Heart right ventricle (tissue), 16 donors: ENCODE data around the gene RYK. TPM values are rescaled to one million over a fixed set of nuclear protein-coding genes. Genes with fewer than 3 reads are reported as not detected.

Source experiments
- ATAC-seq, 8 donors: fragments of 200-7000 bp; cut with Tn5 transposase; one replicate each; pipeline ENCODE4 v1.9.1; 2020; ENCODE audit warnings: mild to moderate bottlenecking in 8 of 8, moderate library complexity in 8 of 8, moderate number of reproducible peaks in 1 of 8
- DNase-seq, 2 donors: peaks; one replicate each; pipeline ENCODE4 v3.0.0-alpha.2; 2020
- H3K27ac ChIP-seq, 10 donors: fragments of 200-600 bp; sonication (generic) in 2 of 10; one replicate each; pipeline versions ENCODE4 v1.5.0 to v1.8.0; 2020 to 2022; ENCODE audit warnings: mild to moderate bottlenecking in 3 of 10
- H3K27me3 ChIP-seq, 7 donors: fragments of 200-600 bp; one replicate each; pipeline ENCODE4 v1.8.0; 2021 to 2022; ENCODE audit warnings: mild to moderate bottlenecking in 2 of 7
- H3K36me3 ChIP-seq, 9 donors: fragments of 200-600 bp; sonication (generic) in 1 of 9; one replicate each; pipeline versions ENCODE4 v1.5.0 to v1.8.0; 2020 to 2022; ENCODE audit warnings: mild to moderate bottlenecking in 2 of 9
- H3K4me1 ChIP-seq, 9 donors: fragments of 200-600 bp; sonication (generic) in 1 of 9; one replicate each; pipeline versions ENCODE4 v1.5.0 to v1.8.0; 2020 to 2022; ENCODE audit warnings: mild to moderate bottlenecking in 4 of 9
- H3K4me3 ChIP-seq, 10 donors: fragments of 200-600 bp; sonication (generic) in 2 of 10; one replicate each; pipeline versions ENCODE4 v1.5.0 to v1.8.0; 2020 to 2022; ENCODE audit warnings: mild to moderate bottlenecking in 7 of 10, moderate library complexity in 2 of 10
- H3K9me3 ChIP-seq, 11 donors: fragments of 200-600 bp in 10 of 11; sonication (generic) in 2 of 11; one replicate each; pipeline versions ENCODE4 v1.5.0 to v1.8.0; 2013 to 2022; ENCODE audit warnings: mild to moderate bottlenecking in 2 of 11, control low read depth in 1 of 11, moderate library complexity in 1 of 11
- WGBS, 2 donors: extraction: QIAGEN DNeasy Blood & Tissue Kit; methylation state at CpG; one replicate each; pipeline ENCODE4 v1.1.7; 2013; ENCODE audit warnings: inconsistent platforms in 1 of 2; 5-methylcytosine and 5-hydroxymethylcytosine counted together
- intact Hi-C, 10 donors: fragments of 100-400 bp; cut with DNase I; formaldehyde crosslinking; loops; one replicate each; pipeline versions ENCODE4 v1.11.1 to v1.14.2; 2022
- polyA plus RNA-seq, 2 donors: library from polyadenylated mRNA; stranded (reverse); fragments of 200-250 nt; gene quantifications; one replicate each; pipeline ENCODE4 v1.2.3, GENCODE V29; 2013
- total RNA-seq, 10 donors: library from RNA; stranded (reverse); fragmentation: NEBNext Ultra II Directional in 3 of 10; extraction: Animal tissue kit (Norgen Biotek cat#: 25700) in 3 of 10; gene quantifications; one replicate each; pipeline versions ENCODE4 v1.2.1 to v1.2.4, GENCODE V29; 2021 to 2023
- TF ChIP-seq, protein P1 (sequence below), 9 donors: fragments of 200-600 bp; sonication (generic) in 2 of 9; IDR thresholded peaks; one replicate each; pipeline versions ENCODE4 v1.5.0 to v1.8.0; 2021 to 2022; ENCODE audit warnings: antibody characterized with exemption in 9 of 9, mild to moderate bottlenecking in 5 of 9, moderate library complexity in 1 of 9
- donor health status: Arrhythmogenic right ventricular cardiomyopathy.
- donor health status: ischemic (EF 13 %, LVEDD 7.1; RV severe dilation, severe dysfunction).
- donor health status: healthy with polysubstance abuse.
- donor health status: DM: no; HTN: yes; CAD: no.
- donor health status: DM: no; HTN: no; CAD: no.
- donor health status: ischemic (EF 25% LVEDD 6.9; RV normal size, moderate dysfunction).
- donor health status: ischemic (EF 25% LVEDD 5.7; RV mildly dilated, moderate dysfunction).
- donor health status: healthy.
- donor health status: DM: yes; HTN: yes; CAD: no.
- donor health status: Ischemic cardiomyopathy.
- donor health status: ischemic (EF 35%, LVEDD 5.7; RV mildly dilated, moderate dysfunction).
- donor health status: nonischemic (EF 11% LVEDD 7.7; RV severe dilation, severe dysfunction).
- donor health status: DM: yes; HTN: yes; CAD: no.
- donor health status: PGD.
- donor health status: ischemic (EF 29% LVEDD 5.4; RV normal size, mild dysfunction).
- donor health status: nonischemic (EF 23%, LVEDD 6.1; RV moderate dilation, normal function).

RYK gene
- total and polyA plus RNA-seq, 12 donors: 18.0 to 45.8 (median 36.5) TPM

DNA sequence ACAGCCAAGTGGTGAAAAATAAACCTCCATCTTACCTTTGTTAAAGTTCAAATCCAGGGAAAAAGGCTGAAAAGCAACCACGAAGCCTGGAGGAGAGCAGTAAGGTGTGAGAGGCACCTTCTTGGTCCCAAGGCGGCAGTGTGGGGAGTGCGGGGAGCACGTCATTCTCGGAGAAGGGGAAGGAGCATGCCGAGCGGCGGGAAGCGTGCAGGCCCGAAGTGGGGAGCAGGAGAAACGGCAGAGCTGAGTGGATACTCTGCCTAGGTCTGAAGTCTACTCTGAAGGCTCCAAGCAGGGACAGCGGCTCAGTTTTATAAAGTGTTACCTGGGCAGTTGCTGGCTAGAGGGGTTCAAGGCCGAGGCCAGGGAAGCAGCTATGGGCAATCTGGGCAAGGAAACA lies 96.9 kb downstream of the RYK start:
- no peak for DNase-seq
- WGBS, 2 donors: 95% methylated on average over 12 to 13 of the region's 13 CpGs
- no peak overlapping the region for H3K27ac ChIP-seq
- TF ChIP-seq, protein P1, sequence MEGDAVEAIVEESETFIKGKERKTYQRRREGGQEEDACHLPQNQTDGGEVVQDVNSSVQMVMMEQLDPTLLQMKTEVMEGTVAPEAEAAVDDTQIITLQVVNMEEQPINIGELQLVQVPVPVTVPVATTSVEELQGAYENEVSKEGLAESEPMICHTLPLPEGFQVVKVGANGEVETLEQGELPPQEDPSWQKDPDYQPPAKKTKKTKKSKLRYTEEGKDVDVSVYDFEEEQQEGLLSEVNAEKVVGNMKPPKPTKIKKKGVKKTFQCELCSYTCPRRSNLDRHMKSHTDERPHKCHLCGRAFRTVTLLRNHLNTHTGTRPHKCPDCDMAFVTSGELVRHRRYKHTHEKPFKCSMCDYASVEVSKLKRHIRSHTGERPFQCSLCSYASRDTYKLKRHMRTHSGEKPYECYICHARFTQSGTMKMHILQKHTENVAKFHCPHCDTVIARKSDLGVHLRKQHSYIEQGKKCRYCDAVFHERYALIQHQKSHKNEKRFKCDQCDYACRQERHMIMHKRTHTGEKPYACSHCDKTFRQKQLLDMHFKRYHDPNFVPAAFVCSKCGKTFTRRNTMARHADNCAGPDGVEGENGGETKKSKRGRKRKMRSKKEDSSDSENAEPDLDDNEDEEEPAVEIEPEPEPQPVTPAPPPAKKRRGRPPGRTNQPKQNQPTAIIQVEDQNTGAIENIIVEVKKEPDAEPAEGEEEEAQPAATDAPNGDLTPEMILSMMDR (IDR thresholded peaks at IDR 0.05): no peak
- ATAC-seq: no peak
- no peaks in the 10 kb centered on the region for H3K27me3 ChIP-seq
- H3K4me1 ChIP-seq: peaks cover 0 to 14% (median 5%) of the 10 kb centered on the region in 9 donors
- intact Hi-C loops: no loop called here
- H3K36me3 ChIP-seq: peaks cover 0 to 77% (median 36%) of the 10 kb centered on the region in 9 donors
- no peaks in the 10 kb centered on the region for H3K9me3 ChIP-seq
- no peak overlapping the region for H3K4me3 ChIP-seq

DNA sequence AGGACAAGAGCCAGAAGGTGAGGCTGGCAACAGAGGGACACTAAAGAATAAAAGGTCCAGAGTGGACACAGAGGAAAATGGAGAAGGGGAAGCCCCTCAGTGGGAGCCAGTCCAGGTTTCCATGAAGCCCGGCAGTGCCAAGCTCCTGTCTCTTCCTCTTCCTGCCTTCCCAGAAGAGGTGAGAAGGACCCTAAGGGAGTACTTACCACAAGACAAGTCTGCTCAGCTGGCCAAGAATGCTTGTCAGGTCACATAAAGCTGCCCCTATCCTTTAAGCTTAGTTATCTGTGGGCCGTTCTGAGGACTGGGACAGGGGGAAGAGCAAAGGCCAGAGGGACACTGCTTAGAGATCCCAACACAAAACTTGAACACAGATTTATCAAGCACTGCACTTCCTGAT lies 100.2 kb downstream of the RYK start:
- peak in 4 of 8 donors; percentile 27 to 67 (median 42) for ATAC-seq
- H3K4me1 ChIP-seq: peaks cover 0 to 18% (median 5%) of the 10 kb centered on the region in 9 donors

DNA sequence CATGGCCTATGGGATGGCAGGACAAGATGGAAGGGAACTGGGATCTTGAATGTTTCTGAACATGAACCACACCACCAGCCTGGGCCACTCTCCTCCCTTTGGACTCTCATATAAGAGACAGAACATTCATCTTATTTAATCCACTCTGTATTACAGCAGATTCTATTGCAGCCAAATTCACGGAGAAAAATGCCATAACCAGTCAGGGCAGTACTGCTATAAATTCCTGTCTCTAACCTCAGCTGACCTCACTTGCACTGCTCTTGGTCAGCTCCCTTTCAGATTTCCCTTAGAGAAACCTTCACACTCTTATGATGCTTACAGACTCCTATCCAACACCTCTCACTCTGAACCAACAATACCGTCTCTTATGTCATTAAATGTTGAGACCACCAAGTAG lies 101.4 kb downstream of the RYK start:
- 63 to 75% methylated on average over 2 of the region's 2 CpGs for WGBS, 2 donors
- ATAC-seq (no peak), DNase-seq (no peak)
- TF ChIP-seq, protein P1 (IDR thresholded peaks at IDR 0.05): no peak
- H3K4me3 ChIP-seq: no peak overlapping the region
- peaks cover 0 to 29% (median 7%) of the 10 kb centered on the region in 9 donors for H3K4me1 ChIP-seq
- H3K27ac ChIP-seq: no peak overlapping the region
- peaks cover 0 to 39% (median 11%) of the 10 kb centered on the region in 9 donors for H3K36me3 ChIP-seq
- no peaks in the 10 kb centered on the region for H3K27me3 ChIP-seq
- H3K9me3 ChIP-seq: no peaks in the 10 kb centered on the region
- intact Hi-C loops: no loop called here

More for the DNA sequence above, 100.2 kb downstream of the RYK start:
- WGBS, 2 donors: 40 to 61% methylated on average over 2 of the region's 2 CpGs
- Histone ChIP-seq H3K4me3 (no peak overlapping the region), H3K27ac (peak overlapping the region in 1 of 10 donors; percentile 16), H3K27me3 (no peaks in the 10 kb centered on the region), H3K9me3 (no peaks in the 10 kb centered on the region), H3K36me3 (peaks cover 0 to 51% (median 22%) of the 10 kb centered on the region in 9 donors)
- DNase-seq: peak in 1 of 2 donors; percentile 9
- TF ChIP-seq, protein P1 (IDR thresholded peaks at IDR 0.05): no peak
- intact Hi-C loops: no loop called here

DNA sequence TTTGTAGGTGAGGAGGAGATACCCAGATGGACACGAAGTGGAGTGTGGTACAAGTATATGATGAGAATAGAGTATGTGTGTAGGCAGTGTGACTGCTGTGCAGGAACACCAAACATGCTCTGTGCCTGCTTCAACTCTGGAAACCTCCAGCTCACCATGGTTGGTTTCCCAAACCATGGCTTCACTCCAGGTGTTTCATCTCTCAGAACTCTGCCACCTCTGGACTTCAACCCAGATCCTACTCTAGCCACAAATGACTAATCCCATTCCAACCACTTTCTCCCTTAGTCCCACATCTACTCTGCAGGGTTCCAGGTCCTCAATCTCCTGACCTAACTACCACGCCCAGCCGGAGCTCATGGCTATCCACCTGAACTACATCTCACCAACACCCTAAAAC lies 102.1 kb downstream of the RYK start:
- peaks cover 0 to 36% (median 14%) of the 10 kb centered on the region in 9 donors for H3K4me1 ChIP-seq
- ATAC-seq: no peak
- no peaks in the 10 kb centered on the region for H3K9me3 ChIP-seq
- TF ChIP-seq, protein P1 (IDR thresholded peaks at IDR 0.05): no peak
- DNase-seq: no peak
- no peak overlapping the region for H3K27ac ChIP-seq
- H3K4me3 ChIP-seq: no peak overlapping the region
- intact Hi-C loops: no loop called here
- WGBS, 2 donors: 99 to 100% methylated on average over 3 of the region's 3 CpGs
- H3K27me3 ChIP-seq: no peaks in the 10 kb centered on the region
- peaks cover 0 to 32% (median 4%) of the 10 kb centered on the region in 9 donors for H3K36me3 ChIP-seq
